HG03565 (cell line): Measurements from ENCODE around the gene KLHDC3.

ENCODE experiments used
- ATAC-seq: cut with Tn5 transposase; IDR thresholded peaks from one replicate; pipeline ENCODE4 v1.9.1; 2021; ENCODE audit warnings: mild to moderate bottlenecking, moderate library complexity; ENCODE audit not compliant: unreplicated experiment

KLHDC3 gene

GRCh38 chr6:43013843-43014433 is at the start of gene KLHDC3, which contains the start of gene MEA1:
Gene KLHDC3, plus strand, starts transcription at chr6:43014249. Its CDS starts 2,944 bp downstream, at chr6:43017193.
Gene MEA1, minus strand, starts transcription at chr6:43013946. Its CDS starts 133 bp downstream, at chr6:43013813.
- peak; percentile 82 for ATAC-seq

GRCh38 chr6:42966571-42966970 is 47.5 kb upstream of the KLHDC3 start:
- no peak for ATAC-seq

GRCh38 chr6:42967228-42967627 is 46.8 kb upstream of the KLHDC3 start:
- no peak for ATAC-seq

GRCh38 chr6:42968126-42968701 is 45.8 kb upstream of the KLHDC3 start:
- ATAC-seq, result no peak

- ATAC-seq, result no peak
Observed at GRCh38 chr6:42968783-42969182, 45.3 kb upstream of the KLHDC3 start.

- no peak for ATAC-seq
Observed at GRCh38 chr6:42969431-42969830, 44.6 kb upstream of the KLHDC3 start.

GRCh38 chr6:42969934-42970333 is 44.1 kb upstream of the KLHDC3 start:
- no peak for ATAC-seq

GRCh38 chr6:42970871-42971612 is 43.0 kb upstream of the KLHDC3 start:
- no peak for ATAC-seq

GRCh38 chr6:42971746-42972327 is 42.2 kb upstream of the KLHDC3 start:
- no peak for ATAC-seq

- ATAC-seq, result no peak
Observed at GRCh38 chr6:42973926-42974325, 40.1 kb upstream of the KLHDC3 start.

GRCh38 chr6:42974919-42975505 is 39.0 kb upstream of the KLHDC3 start:
- no peak for ATAC-seq

GRCh38 chr6:42978487-42978838 is 35.6 kb upstream of the KLHDC3 start:
- ATAC-seq, result no peak

GRCh38 chr6:42978839-42979522 is 35.1 kb upstream of the KLHDC3 start, which contains the start of gene PEX6:
Gene PEX6, minus strand, starts transcription at chr6:42979181. Its CDS starts 31 bp downstream, at chr6:42979150.
- ATAC-seq, result peak; percentile 80

GRCh38 chr6:42979523-42980177 is 34.4 kb upstream of the KLHDC3 start:
- no peak for ATAC-seq

GRCh38 chr6:42981836-42982235 is 32.2 kb upstream of the KLHDC3 start:
- no peak for ATAC-seq

- peak; percentile 83 for ATAC-seq
Observed at GRCh38 chr6:42984001-42984923, 29.8 kb upstream of the KLHDC3 start, which contains the start of gene PPP2R5D. Gene PPP2R5D, plus strand, starts transcription at chr6:42984570. Its CDS starts 108 bp downstream, at chr6:42984678.

GRCh38 chr6:42984924-42985475 is 29.0 kb upstream of the KLHDC3 start:
- no peak for ATAC-seq

GRCh38 chr6:42987533-42988451 is 26.3 kb upstream of the KLHDC3 start:
- no peak for ATAC-seq
